22Rv1 (cell line): ENCODE measurements around the gene CCS.

Experiments used
- ZFX ChIP-seq: fragments of 450-650 bp; IDR thresholded peaks from 2 replicates; pipeline ENCODE4 v1.6.1; 2017; ENCODE audit warnings: antibody characterized with exemption, borderline replicate concordance
- TF ChIP-seq, protein P1 (sequence below): fragments of 450-650 bp; IDR thresholded peaks from 2 replicates; pipeline ENCODE4 v1.5.1; 2017; ENCODE audit warnings: mild to moderate bottlenecking

DNA sequence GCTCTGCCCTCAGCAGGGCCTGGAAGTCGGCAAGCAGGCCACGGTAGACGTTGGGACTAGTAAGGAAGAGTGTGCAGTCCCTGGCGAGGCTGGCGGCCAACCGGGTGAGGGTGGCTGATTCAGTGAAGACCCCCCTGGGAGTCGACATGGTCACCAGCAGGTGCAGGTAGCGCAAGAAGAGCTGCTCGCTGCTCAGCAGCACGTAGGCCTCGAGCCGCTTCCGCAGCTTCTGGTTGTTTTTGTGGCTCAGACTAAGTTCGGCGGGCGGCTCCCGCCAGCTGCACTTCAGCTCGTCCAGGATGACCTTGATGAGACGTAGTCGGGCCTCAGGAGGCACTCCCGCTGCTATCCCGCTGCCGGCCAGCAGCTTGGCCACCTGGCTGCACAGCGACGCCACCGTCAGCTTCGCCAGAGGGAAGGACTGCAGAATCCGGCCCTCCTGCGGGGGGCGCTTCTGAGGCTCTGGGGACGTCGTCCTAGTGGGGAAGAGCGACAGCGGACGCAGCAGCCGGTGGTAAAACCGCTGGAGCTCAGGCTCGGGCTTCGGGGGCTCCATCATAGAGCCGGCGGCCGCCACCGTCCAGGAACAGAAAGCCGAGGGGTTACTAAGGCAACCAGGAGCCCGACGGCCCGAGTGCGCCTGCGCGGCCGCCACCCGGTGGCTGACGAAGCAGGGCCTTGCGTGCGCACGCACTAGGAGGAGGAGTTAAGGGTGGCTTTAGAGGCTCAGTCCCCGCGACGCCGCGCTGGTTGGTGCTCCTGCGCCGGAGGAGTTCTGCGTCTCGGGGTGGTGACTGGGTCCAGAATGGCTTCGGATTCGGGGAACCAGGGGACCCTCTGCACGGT is at the start of gene CCS, which contains the start of gene CCDC87:
- TF ChIP-seq, protein P1, sequence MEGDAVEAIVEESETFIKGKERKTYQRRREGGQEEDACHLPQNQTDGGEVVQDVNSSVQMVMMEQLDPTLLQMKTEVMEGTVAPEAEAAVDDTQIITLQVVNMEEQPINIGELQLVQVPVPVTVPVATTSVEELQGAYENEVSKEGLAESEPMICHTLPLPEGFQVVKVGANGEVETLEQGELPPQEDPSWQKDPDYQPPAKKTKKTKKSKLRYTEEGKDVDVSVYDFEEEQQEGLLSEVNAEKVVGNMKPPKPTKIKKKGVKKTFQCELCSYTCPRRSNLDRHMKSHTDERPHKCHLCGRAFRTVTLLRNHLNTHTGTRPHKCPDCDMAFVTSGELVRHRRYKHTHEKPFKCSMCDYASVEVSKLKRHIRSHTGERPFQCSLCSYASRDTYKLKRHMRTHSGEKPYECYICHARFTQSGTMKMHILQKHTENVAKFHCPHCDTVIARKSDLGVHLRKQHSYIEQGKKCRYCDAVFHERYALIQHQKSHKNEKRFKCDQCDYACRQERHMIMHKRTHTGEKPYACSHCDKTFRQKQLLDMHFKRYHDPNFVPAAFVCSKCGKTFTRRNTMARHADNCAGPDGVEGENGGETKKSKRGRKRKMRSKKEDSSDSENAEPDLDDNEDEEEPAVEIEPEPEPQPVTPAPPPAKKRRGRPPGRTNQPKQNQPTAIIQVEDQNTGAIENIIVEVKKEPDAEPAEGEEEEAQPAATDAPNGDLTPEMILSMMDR = peak; percentile 82
- TF ChIP-seq ZFX = no peak
